Right renal pelvis (tissue), 4 donors: ENCODE measurements around the gene TPRKB. TPM values are rescaled to one million over a fixed set of nuclear protein-coding genes. Genes with fewer than 3 reads are reported as not detected.
A peak's percentile ranks its signal among the peaks of the same experiment; 100 is the strongest.
"Not testable (repeated sequence)": the region's sequence is repeated elsewhere in the genome, so short reads cannot be mapped to it uniquely, and the experiment has no call there.

Experiments used
- DNase-seq, 4 donors: peaks; one replicate each; pipeline ENCODE4 v3.0.0-alpha.2; 2013; ENCODE audit warnings: low read depth in 4 of 4, low spot score in 3 of 4, missing footprints in 1 of 4
- polyA plus RNA-seq, 4 donors: library from polyadenylated mRNA; unstranded; fragments of 120-200 nt; gene quantifications; one replicate each; pipeline ENCODE4 v1.2.1, GENCODE V29; 2013; ENCODE audit not compliant: insufficient read length in 4 of 4

Gene TPRKB
- polyA plus RNA-seq, 4 donors: 66.6 to 82.3 (median 75.4) TPM

DNA sequence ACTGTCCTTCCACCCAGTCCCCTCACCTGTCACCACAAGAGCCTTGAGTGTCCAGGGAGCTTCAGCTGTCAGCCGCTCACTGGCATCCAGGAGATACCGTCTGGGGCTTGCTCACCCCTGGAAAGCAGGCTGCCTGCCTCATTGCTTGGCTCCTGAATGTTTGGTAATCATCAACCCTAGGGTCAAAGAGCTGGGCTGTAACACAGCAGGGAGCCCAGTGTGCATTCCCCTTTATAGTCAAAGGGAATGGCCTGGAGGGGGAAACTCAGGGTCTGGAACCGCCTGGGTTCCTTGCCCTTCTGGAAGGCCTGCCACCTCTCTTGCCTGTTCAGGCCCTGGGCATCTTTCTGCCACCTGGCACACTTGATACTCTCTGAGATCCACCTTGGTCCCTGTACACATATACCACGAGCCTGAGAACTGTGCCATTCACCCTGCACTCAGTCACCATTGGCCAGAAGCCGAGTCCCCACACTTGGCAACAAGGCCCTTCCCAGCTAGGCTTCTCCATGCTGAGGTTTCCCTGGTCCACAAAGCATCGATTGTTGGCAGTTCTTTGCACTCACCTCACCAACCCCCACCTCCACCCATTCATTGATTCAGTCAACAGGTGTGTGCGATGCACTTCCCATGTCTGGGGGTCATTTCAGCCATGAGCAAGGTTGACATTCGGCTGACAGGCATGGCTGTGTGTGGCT is 35.0 kb downstream of the TPRKB start:
- DNase-seq: no peak

DNA sequence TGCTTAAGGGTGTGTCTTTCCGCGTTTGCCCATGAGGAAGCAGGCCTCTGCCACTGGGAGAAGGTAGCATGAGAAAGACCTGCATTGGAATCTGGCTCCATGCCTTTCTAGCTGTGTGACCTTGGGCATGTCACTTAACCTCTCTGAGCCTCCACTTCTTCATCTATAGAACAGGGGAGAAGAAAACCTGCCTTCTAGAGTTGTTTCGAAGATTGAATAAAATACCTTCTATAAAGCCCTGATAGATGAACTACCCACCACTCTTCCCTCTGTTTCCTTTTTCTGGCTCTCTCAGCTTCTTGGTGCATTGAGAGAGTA is 35.7 kb downstream of the TPRKB start:
- DNase-seq: not testable (repeated sequence)

DNA sequence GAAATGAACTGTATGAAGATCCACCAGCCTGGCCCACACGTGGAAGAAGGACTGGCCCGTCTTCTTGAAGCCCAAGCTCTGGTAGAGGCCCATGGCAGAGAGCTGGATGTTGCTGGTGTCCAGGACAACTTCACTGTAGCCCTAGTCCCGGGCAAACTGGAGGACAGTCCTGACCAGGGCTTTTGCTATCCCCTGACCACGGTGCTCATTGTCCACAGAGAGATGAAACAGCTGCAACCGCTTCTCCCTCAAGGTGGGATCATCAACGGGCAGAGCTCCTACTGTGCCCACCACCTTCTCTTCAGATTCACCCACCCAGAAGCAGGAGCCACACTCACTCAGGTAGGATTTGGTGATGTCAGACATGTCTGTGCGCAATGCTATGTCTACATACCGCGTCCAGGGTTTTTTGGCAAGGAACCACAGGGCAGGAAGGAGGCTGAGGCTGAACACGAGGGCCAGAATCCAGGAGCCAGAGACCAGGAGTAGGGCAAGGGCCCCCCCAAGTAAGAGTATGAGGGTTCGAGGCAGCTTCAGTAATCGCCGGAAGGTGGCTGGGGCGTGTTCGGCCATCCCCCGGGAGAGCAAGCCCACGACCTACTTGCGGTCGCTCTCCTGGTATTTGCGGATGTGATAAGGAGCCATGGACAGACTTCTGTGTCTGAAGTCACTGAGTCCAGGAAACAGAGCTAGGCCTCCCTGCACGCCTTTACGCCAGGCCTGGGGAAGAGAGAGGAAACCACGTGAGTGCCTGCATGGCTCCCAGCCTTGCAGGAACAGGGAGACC is 36.3 kb downstream of the TPRKB start:
- DNase-seq: no peak

DNA sequence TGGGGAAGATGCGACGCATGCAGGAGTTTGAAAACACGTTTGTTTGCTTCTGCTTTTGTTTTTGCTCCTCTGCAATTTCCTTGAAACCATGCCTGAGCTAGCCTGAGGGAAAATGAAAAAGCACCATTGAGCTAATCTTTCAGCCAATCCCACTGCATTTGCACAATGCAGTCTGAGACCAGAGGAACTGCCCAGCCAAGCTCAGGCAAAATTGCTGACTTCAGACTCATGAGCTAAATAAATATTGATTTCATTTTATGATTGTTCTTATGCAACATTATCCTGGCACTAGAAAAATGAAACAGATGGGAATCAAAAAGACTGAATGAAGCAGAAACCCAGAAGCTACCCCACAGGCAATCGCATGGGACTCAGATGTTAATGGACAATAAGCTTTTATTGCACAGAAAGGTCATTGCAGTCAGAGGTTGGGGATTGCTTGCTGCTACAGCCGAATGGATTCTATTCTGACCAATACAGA is 37.0 kb downstream of the TPRKB start:
- no peak for DNase-seq

DNA sequence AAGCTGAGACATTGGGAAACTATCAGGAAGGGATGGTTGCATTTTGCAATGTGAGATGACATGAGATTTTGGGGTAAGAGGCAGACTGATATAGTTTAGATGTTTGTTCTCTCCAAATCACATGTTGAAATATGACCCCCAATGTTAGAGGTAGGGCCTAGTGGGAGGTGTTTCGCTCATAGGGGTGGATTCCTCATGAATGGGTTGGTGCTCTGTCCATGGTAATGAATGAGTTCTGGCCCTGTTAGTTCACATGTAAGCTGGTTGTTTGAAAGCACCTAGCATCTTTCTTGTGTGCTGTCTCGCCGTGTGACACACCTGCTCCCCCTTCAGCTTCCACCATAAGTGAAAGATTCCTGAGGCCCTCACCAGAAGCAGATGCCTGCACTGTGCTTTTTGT is 37.7 kb downstream of the TPRKB start:
- DNase-seq: no peak

DNA sequence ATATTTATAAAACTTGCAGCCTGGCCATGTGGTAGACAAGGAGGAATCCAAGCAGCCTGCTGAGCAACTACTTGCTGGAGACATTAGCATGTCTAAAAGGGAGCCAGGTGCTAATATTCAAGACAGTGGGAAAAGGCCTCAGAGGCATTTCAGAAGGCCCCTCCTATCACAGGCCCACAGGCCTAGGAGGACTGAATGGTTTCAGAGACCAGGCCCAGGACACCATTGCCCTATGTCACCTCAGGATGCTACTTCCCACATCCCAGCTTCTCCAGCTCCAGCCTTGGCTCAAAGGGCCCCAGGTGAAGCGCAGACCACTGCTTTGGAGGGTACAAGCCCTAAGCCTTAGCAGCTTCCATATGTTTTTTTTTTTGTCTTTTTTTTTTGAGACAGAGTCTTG is 39.0 kb downstream of the TPRKB start:
- DNase-seq: no peak

DNA sequence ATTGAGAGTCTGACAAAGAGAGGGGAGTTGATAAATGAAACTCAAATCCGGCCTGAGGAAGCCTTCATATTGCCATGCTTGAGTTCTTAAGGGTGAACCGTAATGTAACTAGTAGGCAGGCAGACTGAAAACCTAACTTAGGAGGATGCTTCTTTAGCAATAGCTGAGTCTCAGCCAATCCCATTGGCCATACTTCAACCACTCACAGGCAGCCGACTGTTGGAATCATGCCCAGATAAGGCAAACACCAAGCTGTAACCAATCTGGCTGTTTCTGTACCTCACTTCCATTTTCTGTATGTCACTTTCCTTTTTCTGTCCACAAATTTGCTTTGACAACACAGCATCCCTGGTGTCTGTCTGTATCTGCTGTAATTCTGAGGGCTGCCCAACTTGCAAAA is 39.5 kb downstream of the TPRKB start:
- DNase-seq: no peak

DNA sequence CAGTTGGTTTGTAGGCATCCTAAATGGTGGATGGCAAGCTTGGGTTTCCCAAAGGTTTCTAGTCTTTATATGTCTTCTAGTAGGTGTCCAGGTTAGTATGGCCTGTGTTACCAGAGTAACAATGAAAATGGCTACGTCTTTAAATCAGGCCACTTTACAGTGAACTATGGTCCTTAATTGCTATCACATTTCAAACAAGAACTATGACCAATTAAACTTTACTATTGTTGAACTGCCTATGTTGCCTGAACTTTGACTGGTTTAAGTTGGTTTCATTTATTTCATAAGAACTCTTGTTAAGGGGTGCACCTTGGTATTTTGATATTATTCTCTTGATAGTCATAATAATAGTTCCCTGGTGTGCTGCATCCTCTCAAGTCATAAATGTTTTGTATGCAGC is 40.2 kb downstream of the TPRKB start:
- DNase-seq: not testable (repeated sequence)

DNA sequence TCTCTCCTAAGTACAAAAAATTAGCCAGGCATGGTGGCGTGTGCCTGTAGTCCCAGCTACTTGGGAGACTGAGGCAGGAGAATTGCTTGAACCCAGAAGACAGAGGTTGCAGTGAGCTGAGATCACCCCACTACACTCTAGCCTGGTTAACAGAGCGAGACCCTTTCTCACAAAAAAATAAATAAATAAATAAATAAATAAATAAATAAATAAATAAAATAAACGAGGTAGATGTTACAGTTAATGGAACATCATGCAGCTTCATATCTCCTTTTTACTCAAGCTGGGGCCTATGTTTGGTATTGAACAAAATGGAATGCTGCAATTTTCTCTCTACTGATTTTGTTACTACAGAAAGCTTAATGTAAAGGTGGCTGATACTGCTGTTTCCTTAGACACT is 40.6 kb downstream of the TPRKB start:
- not testable (repeated sequence) for DNase-seq

DNA sequence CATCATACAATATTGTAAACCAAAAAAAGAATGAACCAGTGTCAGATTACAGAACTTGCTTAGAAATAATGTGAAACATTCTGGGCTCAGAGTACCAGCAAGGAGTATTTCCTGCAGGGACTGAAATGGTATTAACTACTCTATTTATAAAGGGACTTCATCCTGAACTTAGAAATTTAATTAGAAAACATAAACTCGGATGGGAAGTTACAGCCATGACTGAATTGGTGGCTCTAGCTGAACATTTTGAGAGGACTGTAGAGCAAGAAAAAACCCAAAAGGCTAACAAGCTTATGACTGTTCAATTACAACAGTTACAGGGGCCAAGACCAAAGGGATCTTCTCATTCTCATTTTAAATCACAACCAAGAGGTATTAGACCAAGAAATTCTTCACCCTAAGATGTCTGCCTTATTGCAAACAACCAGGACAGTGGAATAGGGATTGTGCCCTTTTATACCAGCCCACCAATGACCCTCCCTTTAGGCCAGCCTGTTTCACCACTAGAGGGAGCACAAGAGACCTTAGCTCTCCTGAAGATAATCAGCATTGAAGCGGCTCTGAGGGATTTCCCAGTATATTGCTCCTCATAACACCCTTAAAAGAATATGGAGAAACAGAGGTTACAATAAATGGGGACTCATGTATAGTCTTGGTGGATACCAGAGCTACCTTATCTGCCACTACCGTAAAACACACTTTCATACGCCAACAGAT is 46.6 kb downstream of the TPRKB start:
- DNase-seq: not testable (repeated sequence)

DNA sequence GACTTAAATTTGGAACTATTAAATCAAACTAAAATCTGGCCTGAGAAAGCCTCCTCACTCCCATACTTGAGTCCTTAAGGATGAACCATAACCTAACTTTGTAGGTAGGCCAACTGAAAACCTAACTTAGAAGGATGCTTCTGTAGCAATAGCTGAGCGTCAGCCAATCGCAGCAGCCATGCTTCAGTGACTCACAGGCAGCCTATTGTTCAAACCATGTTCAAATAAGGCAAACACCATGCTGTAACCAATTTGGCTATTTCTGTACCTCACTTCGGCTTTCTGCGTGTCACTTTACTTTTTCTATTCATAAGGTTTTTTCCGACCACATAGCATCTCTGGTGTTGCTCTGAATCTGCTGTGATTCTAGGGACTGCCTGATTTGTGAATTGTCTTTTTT is 48.7 kb downstream of the TPRKB start:
- not testable (repeated sequence) for DNase-seq

DNA sequence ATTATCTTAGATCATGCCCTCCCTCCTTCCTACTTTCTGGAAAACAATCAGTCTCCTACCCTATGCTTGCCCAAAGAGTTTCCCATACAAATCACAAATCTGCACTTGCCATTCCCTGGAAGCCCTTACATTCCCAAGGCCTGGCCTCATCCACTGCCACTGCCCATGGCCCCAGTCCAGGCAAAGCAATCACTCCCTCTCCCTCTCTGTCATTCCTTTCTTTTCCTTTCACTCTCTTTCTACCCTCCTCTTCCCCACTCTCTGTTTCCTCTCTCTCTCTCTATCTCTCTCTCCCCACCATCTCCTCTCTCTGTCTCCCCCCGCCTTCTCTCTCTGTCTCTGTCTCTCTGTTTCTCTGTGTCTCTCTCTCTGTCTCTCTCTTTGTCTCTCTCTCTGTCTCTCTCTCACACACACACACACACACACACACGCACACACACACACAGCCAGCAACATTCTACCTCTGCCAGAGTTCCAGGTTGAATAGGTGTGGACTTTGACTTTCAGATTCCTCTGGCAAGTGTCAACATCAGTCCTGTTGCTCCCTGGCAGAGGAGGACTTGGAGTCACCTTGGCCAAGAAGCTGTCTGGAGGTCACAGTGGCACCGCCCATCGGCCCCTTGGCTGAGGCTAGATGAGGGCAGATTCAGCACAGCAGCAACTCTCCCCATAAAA is 51.2 kb downstream of the TPRKB start:
- no peak for DNase-seq

DNA sequence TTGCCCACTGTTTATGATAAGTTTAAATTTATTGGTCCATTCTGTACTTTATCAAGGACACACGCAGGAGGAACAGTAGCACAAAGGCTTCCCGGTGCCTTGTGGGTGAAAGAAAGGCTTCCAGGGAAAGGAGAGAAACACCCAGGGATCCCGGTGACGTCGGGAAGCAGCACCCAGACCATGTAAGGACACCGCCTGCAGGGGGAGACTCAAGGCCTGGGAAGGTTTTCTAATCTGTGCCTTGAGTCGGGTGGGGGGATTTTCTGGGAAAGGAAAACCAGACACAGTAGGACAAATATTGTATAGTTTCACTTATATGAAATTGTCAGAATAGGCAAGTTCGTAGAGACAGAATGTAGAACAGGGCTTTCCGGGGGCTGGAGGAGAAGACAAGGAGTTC is 52.2 kb downstream of the TPRKB start:
- not testable (repeated sequence) for DNase-seq

DNA sequence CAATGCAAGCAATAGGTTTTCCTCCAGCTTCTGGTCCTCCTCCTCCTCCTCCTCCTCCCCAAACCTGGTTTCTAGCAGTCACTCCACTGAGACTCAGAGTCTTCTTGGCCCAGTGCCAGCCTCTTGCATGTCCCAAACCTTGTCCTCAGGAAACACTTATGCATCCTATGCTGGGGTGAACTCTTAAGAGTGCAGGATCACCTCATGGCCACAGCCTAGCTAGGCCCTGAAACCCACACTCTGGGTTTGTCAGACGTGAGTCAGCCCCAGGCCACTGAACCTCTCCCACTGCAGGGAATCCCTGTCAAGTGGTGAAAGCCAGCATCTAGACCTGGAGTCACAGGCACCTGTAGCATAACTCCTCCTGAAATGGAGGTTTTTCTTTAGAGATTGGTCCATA is 52.8 kb downstream of the TPRKB start:
- DNase-seq: not testable (repeated sequence)

DNA sequence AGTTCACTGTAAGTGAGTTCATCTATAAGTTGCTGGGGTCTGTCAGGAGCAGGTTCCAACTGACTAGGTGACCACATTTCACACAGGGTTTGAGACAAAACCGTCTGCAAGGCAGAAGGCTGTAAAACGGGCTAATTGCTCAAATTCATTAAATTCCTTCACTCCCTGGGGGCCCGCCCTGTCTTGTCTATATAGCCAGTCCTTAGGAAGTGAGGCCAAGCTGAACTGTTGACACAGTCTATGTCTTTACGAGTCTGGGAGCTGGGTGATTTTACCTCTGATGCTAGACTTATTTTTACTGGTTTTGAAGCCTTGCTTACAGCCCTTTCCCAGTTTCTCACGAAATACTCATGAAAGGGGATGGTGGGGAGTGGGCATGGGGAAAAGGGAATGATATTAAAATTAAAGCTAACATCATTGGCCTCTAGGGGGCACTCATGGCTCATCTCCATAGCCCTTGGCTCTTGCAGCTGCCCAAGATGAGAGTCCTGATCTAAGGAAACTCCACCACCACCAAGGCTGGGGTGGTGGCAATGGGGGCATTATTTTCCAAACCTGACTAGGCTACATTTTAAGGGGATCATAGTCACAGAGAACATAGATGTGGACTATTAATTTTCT is 57.1 kb downstream of the TPRKB start:
- peak in 1 of 4 donors; percentile 20 for DNase-seq

Other genes with a start within 250 kb of the TPRKB start
- gene NAT8, start 94.9 kb downstream of the TPRKB start, polyA plus RNA-seq: 10 to 100 TPM; 23.7 to 29.0 (median 24.6) TPM
- gene DUSP11, start 42.8 kb upstream of the TPRKB start, polyA plus RNA-seq: 10 to 100 TPM; 34.2 to 41.6 (median 37.6) TPM
- not detected for gene C2orf78, start 46.8 kb upstream of the TPRKB start, polyA plus RNA-seq
- 10 to 100 TPM; 59.3 to 72.6 (median 69.6) TPM for gene STAMBP, start 91.6 kb upstream of the TPRKB start, polyA plus RNA-seq
- 1 to 10 TPM in 3 of 4 donors, under 1 TPM in 1; 0.80 to 2.9 (median 1.3) TPM for gene ACTG2, start 155.7 kb upstream of the TPRKB start, polyA plus RNA-seq
- 10 to 100 TPM; 63.7 to 71.8 (median 71.2) TPM for gene DGUOK, start 189.5 kb upstream of the TPRKB start, polyA plus RNA-seq
- gene TET3, start 247.6 kb upstream of the TPRKB start, polyA plus RNA-seq: 10 to 100 TPM; 22.4 to 26.2 (median 24.4) TPM